A549 (cell line): ENCODE results near the gene DNAJC18.

Experiments
- CBX8 ChIP-seq: fragments of 200-600 bp; sonication (generic); IDR thresholded peaks from 2 replicates; pipeline ENCODE4 v1.6.1; 2016
- EP300 ChIP-seq, 2 experiments: fragments of >200 bp; sonication (Bioruptor Twin); formaldehyde crosslinking; IDR thresholded peaks; 2 replicates in 1 of 2; 3 replicates in 1 of 2; pipeline ENCODE4 v1.6.1; 2016 to 2017
- MAX ChIP-seq: IDR thresholded peaks from 2 replicates; pipeline ENCODE4 v1.6.1; 2012
- NR3C1 ChIP-seq: fragments of >200 bp; sonication (Bioruptor Twin); formaldehyde crosslinking; IDR thresholded peaks from 3 replicates; pipeline ENCODE4 v1.6.1; 2017
- PBX3 ChIP-seq: IDR thresholded peaks from 2 replicates; pipeline ENCODE4 v1.6.1; 2012
- PHF8 ChIP-seq: fragments of 200-600 bp; sonication (generic); IDR thresholded peaks from 2 replicates; pipeline ENCODE4 v1.6.1; 2016; ENCODE audit warnings: low read depth, mild to moderate bottlenecking, antibody characterized with exemption, moderate library complexity, borderline replicate concordance
- POLR2A ChIP-seq: IDR thresholded peaks from 2 replicates; pipeline ENCODE4 v1.6.1; 2012; ENCODE audit warnings: mild to moderate bottlenecking, low read length
- RNF2 ChIP-seq: fragments of 200-600 bp; sonication (generic); IDR thresholded peaks from 2 replicates; pipeline ENCODE4 v1.6.1; 2016; ENCODE audit warnings: low read depth, mild to moderate bottlenecking, antibody characterized with exemption, moderate library complexity, borderline replicate concordance
- USF2 ChIP-seq: fragments of 450-650 bp; IDR thresholded peaks from 2 replicates; pipeline ENCODE4 v1.6.1; 2014; ENCODE audit warnings: antibody characterized with exemption
- TF ChIP-seq, protein P1 (sequence below): fragments of >200 bp; sonication (Bioruptor Twin); formaldehyde crosslinking; IDR thresholded peaks from 3 replicates; pipeline ENCODE4 v1.5.1; 2016

DNA sequence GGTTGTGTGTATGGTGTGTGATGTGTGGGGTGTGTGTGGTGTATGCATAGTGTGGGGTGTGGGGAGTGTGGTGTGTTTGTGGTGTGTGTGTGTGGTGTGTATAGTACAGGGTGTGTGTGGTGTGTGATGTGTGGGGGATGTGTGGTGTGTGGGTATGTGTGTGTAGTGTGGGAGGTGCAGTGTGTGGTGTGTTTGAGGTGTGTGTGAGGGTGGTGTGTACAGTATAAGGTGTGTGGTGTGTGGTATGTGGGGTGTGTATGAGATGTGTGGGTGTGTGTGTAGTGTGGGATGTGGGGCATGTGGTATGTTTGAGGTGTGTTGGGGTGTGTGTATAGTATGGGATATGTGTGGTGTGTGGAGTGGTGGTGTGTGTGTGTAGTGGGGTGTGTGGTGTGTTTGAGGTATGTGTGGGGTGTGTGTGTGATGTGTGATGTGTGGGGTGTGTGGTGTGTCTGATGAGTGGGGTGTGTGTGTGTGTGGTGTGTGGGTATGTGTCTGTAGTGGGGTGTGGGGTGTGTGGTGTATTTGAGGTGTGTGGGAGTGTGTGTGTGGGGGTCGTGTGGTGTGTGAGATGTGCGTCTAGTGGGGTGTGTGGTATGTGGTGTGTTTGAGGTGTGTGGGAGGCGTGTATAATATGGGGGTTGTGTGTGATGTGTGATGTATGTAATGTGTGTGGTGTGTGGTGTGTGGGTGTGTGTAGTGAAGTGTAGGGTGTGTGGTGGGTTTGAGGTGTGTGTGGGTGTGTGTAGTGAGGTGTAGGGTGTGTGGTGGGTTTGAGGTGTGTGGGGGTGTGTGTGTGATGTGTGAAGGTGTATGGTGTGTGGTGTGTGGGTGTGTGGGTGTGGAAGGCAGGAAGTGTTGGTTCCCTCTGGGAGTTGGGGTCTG is 14.6 kb upstream of the DNAJC18 start:
- TF ChIP-seq MAX (no peak), USF2 (no peak), RNF2 (no peak), POLR2A (no peak), EP300 (IDR thresholded peaks at IDR 0.05) (no peak), PBX3 (no peak), PHF8 (no peak), CBX8 (no peak), NR3C1 (no peak)
- TF ChIP-seq, protein P1, sequence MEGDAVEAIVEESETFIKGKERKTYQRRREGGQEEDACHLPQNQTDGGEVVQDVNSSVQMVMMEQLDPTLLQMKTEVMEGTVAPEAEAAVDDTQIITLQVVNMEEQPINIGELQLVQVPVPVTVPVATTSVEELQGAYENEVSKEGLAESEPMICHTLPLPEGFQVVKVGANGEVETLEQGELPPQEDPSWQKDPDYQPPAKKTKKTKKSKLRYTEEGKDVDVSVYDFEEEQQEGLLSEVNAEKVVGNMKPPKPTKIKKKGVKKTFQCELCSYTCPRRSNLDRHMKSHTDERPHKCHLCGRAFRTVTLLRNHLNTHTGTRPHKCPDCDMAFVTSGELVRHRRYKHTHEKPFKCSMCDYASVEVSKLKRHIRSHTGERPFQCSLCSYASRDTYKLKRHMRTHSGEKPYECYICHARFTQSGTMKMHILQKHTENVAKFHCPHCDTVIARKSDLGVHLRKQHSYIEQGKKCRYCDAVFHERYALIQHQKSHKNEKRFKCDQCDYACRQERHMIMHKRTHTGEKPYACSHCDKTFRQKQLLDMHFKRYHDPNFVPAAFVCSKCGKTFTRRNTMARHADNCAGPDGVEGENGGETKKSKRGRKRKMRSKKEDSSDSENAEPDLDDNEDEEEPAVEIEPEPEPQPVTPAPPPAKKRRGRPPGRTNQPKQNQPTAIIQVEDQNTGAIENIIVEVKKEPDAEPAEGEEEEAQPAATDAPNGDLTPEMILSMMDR = no peak
